HG03159 (cell line): ENCODE measurements around the gene PARN.
"Not testable (repeated sequence)": the region's sequence is repeated elsewhere in the genome, so short reads cannot be mapped to it uniquely, and the experiment has no call there.

Source experiments
- ATAC-seq: cut with Tn5 transposase; IDR thresholded peaks from one replicate; pipeline ENCODE4 v1.9.1; 2021; ENCODE audit warnings: mild to moderate bottlenecking, moderate library complexity; ENCODE audit not compliant: unreplicated experiment

Gene PARN

DNA sequence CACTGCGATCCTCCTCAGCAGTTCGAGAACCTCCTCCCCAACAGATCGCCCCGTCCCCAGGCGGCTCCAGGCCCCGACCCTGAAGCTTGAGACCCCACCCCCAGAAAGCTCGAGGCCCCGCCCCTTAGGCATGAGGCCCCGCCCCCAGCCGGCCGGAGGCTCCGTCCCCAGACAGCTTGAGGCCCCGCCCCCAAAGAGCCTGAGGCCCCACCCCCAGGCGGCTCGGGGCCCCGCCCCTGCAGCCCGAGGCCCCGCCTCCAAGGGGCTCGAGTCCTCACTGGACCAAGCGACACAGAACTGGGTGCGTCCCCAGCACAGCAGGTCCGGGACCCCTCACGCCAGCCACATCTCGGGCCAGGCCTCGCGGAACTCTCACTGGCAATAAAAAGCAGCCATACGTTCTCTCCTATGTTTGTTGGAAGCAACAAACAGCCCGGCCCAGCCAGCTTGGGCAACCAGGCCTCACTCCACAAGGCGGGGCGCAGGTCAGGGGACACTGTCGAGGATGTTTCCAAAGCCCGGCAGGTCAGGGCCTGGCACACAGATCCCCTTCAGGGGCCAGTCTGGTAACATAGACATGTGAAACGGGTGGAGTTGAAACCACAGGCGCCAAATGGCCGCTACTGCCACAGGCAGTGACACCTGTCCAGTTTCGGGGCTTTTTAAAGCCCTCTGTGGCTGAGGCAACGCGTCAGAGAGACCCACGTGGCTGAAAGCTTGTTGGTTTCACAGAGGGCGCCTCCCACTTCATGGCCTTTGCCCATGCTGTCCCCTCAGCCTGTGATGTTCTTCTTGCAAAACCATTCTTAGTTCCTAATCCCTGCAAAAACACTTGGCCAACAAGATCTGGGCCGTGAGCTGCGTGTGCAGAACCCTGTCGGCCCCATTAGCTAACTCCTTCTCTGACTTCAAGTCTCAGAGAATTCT lies 224.2 kb downstream of the PARN start:
- peak; percentile 89 for ATAC-seq

DNA sequence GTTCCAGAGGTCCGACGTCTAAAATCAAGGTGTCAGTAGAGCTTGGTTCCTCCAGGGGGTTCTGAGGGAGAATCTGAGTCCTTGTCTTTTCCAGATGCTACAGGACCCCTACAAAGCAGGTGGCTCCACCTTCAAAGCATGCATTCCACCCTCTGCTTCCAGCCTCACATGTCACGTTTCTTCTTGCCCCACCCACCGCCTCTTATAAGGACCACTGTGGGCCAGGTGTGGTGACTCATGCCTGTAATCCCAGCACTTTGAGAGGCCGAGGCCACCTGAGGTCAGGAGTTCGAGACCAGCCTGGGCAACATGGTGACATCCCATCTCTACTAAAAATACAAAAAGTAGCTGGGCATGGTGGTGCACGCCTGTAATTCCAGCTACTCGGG lies 227.1 kb downstream of the PARN start:
- not testable (repeated sequence) for ATAC-seq

DNA sequence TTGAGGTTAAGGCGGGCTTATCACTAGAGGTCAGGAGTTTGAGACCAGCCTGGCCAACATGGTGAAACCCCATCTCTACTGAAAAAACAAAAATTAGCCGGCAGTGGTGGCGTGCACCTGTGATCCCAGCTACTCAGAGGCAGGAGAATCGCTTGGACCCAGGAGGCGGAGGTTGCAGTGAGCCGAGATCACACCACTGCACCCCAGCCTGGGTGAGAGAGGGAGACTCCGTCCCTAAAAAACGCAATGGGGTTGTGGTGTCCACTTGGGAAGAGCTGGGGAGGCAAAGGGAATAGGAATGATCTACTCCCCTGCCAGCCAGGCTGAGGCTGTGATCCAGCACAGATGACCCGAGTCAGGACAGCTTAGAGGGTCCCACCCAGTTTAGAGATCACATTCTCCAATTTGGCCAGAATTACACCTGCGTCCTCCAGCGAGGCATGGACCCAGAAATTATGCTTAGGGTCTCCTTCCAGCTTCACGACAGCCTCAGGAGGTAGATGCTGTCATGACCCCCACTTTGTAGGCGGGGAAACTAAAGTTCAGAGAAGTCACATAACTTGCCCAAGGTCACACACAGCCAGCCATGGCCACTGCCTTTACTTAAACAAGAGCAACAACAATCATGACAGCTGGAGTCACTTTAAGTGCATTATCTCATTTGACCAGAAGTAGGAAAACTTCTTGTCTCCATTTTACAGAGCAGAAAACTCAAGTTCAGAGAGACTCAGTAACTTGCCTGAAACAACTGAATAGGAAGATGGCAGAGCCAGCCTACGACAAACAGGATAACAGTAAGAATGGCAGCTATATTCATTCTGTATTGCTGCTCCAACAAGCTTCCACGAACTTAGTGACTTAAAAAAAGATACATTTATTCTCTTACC lies 227.7 kb downstream of the PARN start:
- ATAC-seq = not testable (repeated sequence)

DNA sequence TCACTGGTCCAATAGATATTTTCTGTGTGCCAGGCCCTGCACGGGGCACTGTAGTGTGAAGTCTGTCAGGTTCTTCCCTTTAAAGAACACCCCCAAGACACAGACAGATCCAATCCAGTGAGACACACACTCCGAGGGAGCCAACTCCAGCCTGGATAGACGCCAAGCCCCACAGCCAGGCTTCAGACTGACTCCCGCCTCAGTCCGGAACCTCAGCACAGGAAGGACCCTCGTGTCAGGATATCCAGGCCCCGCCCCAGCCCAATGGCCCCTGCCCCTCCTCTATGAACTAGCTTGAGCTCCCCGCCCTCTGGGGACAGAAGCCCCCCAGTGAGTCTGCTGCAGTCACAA lies 228.4 kb downstream of the PARN start:
- not testable (repeated sequence) for ATAC-seq

DNA sequence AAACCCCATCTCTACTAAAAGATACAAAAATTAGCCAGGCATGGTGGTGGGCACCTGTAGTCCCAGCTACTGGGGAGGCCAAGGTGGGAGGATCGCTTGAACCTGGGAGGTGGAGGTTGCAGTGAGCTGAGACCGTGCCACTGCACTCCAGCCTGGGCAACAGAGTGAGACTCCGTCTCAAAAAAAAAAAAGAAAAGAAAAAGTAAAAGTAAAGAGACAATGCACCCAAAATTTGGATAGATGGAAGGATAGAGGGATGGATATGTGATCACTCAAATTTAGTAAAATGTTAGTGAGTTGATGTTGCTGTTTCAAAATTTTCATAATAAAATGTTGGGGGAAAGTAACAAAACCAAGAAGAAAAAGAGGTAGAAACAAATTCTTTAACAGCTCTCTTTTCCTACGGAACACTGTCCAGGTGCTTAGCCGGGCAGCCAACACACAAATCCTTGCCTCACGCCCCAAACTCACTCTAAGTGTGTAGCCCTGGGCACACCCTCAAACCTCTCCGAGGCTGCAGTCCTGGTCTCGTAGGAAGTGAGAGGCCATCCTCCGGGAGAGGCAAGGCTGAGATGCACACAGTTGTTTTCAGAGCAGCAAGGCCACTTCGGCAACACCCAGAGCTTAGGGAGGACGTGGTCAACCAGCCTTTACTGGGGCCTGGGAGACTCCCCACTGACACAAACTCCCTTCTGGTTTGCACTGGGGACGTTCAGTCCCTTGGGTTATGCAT lies 228.9 kb downstream of the PARN start:
- not testable (repeated sequence) for ATAC-seq

DNA sequence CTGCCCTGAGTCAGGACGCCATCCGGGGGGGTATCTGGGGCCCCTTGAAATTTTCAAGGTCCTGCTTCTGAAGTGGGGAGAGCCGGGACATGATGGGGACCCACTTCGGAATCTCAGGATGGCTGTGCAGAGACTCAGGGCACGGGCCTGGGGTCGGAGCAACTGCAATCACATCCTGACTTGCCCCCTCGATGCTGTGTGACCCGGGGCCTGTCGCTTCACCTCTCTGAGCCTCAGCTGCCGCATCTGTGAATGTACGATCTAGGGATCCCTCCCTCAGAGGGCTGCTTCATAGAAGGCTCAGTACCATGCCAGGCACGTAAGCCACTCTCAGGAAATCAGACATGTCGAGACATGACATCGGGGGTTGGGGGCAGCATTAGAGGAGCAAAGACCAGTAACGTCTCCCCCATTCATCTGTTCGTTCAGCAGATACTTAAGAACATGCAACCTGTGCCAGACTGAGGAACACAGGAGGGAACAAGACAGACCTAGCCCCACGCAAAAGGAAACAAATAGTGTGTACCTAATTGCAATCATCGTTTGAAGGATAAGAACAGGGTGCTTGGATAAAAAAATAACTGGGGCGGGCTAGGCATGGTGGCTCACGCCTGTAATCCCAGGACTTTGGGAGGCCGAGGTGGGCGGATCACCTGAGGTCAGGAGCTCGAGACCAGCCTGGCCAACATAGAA lies 229.6 kb downstream of the PARN start:
- no peak for ATAC-seq

DNA sequence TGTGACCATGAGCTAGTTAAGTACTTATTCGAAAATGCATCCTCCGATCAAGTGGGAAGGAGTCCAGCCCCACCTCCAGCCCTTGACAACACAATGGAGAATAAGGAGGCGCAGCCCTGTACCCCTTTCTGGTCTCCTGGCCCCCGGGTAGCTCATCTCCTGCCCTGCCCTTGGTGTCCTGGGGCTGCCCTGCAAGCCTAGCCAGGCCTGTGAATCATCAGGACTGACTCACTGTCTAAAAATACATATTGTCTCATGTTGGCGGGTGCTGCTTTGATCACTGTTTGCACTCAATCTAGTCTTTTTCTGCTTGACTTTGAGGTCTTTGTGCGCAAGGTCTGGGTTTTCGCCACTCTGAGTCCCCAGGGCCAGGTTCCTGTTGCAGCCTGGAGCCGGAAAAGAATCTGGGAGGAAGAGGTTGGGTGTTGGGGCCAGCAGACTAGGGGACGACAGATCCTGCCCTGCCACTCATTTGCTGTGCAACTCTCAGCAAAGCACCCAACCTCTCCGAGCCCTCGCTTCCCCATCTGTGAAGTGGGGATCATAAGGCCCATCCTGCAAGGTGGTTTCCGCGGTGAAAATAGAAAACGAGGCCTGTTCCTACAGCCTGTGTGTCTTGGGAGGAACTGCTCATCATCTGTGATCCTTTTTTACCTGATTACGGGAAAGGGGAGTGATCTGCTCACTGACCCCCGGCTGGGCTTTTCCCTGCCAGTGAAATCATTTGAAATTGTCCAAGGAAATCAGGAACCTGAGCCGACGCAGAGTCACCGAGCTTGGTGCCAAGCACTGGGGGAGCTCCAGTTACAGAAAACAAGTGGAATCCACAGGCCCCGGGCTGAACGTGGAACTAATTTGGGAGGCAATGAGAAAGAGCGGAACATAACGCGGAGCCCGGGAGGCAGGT lies 230.4 kb downstream of the PARN start:
- peak; percentile 52 for ATAC-seq

DNA sequence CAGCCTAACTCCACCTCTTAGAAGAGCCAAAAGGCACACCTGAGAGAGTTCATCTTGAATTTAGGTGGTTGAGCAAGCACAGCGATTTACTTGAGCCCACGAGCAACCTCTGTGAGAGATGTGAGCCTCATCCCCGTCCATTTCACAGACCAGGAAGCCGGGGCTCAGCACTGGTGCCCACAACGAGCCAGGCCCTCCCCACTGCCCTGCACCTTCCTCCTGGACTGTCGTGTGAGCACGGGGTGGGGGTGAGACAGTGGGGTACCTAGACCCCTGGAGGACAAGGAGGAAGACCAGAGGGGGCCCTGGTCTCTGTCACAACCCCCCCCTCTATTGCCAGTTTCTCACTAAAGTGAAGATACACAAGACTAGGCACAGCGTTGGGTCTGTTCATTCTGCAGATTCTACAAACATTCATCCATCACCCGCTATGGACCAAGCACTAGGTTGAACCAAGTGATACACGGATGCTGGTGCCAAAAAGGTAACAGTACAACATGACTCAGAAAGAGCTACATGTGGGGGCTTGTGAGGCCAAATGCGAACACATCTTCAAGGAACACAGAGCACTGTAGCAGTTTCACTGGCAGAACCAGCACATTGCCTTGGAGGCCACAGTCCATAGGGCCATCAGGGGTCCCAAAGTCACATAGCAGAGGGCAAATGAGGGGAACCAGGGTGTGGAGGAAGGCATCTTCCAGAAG lies 231.9 kb downstream of the PARN start:
- no peak for ATAC-seq

DNA sequence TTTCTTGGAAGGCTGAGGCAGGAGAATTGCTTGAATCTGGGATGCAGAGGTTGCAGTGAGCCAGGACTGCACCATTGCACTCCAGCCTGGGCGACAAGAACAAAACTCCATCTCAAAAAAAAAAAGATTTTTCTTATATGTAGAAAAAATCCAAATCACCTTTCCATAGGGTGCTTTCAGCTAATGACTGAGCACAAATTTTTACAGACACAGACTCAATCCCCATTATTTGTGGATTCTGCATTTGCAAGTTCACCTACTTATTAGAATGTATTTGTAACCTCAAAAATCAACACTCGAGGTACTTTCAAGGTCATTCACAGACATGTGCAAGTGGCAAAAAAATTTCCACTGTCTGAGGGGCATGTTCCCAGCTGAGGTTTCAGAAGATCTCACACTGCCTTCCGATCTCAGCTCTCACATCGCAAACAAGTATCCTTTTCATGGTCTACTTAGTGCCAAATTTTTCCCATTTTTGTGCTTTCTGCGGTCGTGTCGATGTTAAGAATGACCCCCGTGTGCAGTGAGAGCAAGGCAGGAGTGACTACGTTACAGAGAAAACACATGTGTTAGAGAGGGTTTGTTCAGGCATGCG lies 234.3 kb downstream of the PARN start:
- ATAC-seq = not testable (repeated sequence)

DNA sequence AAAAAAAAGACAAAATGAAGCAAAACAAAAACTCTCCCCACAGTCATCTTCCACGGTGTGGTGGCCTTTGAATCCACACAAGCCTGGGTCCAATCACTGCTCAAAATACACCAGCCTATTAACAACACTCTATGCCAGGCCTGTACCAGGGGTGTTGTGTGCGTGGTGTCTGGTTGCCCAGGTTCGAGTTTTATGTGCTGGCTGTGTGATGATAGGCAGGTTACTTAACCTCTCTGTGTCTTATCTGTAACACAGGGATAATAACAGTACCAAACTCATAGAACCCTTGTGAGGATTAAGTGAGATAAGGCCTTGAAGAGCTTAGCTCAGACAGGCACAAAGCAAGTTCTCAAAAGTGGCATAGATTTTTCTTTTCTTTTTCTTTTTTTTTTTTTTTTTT lies 235.2 kb downstream of the PARN start:
- ATAC-seq = no peak

DNA sequence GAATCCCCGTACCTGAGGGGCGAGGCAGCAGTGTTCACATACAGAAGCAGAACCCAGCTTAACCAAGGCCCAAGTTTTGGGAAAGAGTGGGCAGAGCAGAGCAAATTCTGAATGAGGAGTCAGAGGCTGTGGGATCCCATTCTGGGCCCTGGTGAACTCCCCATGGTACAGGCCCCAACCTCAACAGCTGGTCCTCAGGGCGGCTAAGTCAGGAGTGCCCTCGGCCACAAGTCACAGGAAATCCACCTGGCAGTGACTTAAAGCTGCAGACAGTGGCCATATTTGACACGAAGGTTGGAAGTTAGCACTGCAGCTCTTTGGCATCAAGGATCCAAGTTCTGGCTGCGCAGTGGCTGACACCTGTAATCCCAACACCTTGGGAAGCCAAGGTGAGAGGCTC lies 237.1 kb downstream of the PARN start:
- no peak for ATAC-seq

DNA sequence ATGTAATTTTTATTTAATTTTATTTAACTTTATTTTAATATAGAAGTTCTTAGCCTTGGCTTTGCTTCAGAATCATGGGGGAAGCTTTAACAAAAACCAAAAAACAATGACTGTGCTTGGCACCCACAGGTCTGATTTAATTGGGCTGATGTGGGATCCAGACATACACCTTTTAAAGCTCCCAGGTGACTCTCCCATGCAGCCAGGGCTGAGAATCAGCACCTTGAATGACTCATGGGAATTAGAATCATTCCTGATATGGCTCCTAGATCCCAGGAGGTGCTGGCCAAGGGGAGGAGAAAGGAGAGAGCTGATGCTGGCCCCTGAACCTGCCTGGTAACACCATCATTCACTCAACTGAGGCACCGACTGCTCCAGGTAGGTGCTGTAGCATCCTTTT lies 240.7 kb downstream of the PARN start:
- ATAC-seq = no peak

DNA sequence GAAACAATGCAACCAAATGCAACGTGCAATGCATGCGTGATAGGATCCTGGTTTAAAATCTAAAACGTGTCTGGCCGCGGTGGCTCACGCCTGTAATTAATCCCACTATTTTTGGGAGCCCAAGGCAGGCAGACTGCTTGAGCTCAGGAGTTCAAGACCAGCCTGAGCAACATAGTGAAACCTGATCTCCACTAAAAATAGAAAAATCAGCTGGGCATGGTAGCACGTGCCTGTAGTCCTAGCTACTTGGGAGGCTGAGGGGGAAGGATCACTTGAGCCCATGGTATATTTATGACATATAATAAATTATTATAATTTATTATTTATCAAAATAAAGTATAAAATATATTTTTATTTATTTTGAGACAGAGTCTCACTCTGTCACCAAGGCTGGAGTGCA lies 241.8 kb downstream of the PARN start:
- no peak for ATAC-seq

DNA sequence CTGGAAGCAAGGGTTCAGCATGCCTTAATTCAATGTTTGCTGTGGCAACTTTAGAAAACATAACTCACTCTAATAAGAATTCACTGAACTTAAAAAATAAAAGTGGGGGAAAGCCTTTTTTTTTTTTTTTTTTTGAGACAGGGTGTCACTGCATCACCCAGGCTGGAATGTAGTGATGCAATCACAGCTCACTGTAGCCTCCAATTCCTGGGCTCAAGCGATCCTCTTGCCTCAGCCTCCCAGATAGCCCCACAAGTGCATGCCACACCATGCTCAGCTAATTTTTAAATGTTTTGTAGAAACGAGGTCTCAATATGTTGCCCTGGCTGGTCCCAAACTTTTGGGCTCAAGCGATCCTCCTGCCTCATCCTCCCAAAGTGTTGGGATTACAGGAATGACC lies 243.9 kb downstream of the PARN start:
- ATAC-seq = no peak
